HG02870 (cell line): ENCODE measurements around the gene PCAT6.
A peak's percentile ranks its signal among the peaks of the same experiment; 100 is the strongest.
"Not testable (repeated sequence)": the region's sequence is repeated elsewhere in the genome, so short reads cannot be mapped to it uniquely, and the experiment has no call there.

Experiments
- ATAC-seq: cut with Tn5 transposase; IDR thresholded peaks from one replicate; pipeline ENCODE4 v1.9.1; 2021; ENCODE audit warnings: mild to moderate bottlenecking, moderate library complexity; ENCODE audit not compliant: unreplicated experiment

PCAT6 gene

GRCh38 chr1:202806845-202807450 is 3.8 kb upstream of the PCAT6 start:
- ATAC-seq = no peak

GRCh38 chr1:202807451-202807925 is 3.3 kb upstream of the PCAT6 start:
- no peak for ATAC-seq

- no peak for ATAC-seq
These were observed 2.6 kb upstream of the PCAT6 start, which contains the start of gene KDM5B for GRCh38 chr1:202807926-202808757. KDM5B (minus strand) TSS chr1:202808421; CDS start chr1:202808305, 116 bp downstream.

GRCh38 chr1:202809597-202810159 is 1.1 kb upstream of the PCAT6 start:
- ATAC-seq = no peak

GRCh38 chr1:202810193-202810614 is 550 bp upstream of the PCAT6 start:
- no peak for ATAC-seq

GRCh38 chr1:202811296-202812175 is 782 bp downstream of the PCAT6 start:
- peak; percentile 14 for ATAC-seq

- no peak for ATAC-seq
These were observed 1.6 kb downstream of the PCAT6 start for GRCh38 chr1:202812176-202813026.

- ATAC-seq = no peak
These were observed 4.4 kb downstream of the PCAT6 start for GRCh38 chr1:202815120-202815519.

- ATAC-seq = no peak
These were observed 8.1 kb downstream of the PCAT6 start for GRCh38 chr1:202818819-202819218.

GRCh38 chr1:202821467-202821866 is 10.7 kb downstream of the PCAT6 start:
- no peak for ATAC-seq

GRCh38 chr1:202825748-202826147 is 15.0 kb downstream of the PCAT6 start:
- no peak for ATAC-seq

- not testable (repeated sequence) for ATAC-seq
These were observed 18.5 kb downstream of the PCAT6 start for GRCh38 chr1:202829223-202829622.

GRCh38 chr1:202831906-202832305 is 21.2 kb downstream of the PCAT6 start:
- ATAC-seq = no peak

GRCh38 chr1:202834771-202835547 is 24.2 kb downstream of the PCAT6 start:
- no peak for ATAC-seq

GRCh38 chr1:202835548-202836072 is 24.9 kb downstream of the PCAT6 start:
- no peak for ATAC-seq

- no peak for ATAC-seq
These were observed 26.1 kb downstream of the PCAT6 start for GRCh38 chr1:202836623-202837403.

GRCh38 chr1:202837746-202838262 is 27.1 kb downstream of the PCAT6 start:
- ATAC-seq = no peak

- ATAC-seq = no peak
These were observed 32.3 kb downstream of the PCAT6 start for GRCh38 chr1:202843081-202843480.
